ENCODE results near the gene SSC5D. TPM values are rescaled to one million over a fixed set of nuclear protein-coding genes. Genes with fewer than 3 reads are reported as not detected.

Gene SSC5D
- total and polyA plus RNA-seq, 2 experiments from 2014 or later = 0.60 to 0.89 TPM

GRCh38 chr19:55465460-55466240 is 22.6 kb upstream of the SSC5D start:
- Histone ChIP-seq H3K4me1 (ENCODE audit: low read depth) (no peaks in the 10 kb centered on the region), H3K9me3 (ENCODE audit: low read depth) (no peaks in the 10 kb centered on the region), H3K36me3 (no peaks in the 10 kb centered on the region), H3K27me3 (no peaks in the 10 kb centered on the region), H3K4me3 (no peak overlapping the region), H3K27ac (no peak overlapping the region)
- no peak for TF ChIP-seq CTCF (IDR thresholded peaks at IDR 0.05; ENCODE audit: low read depth, low read length)
- no peak for DNase-seq (ENCODE audit: low read depth in 1 of 2, low spot score in 1 of 2)

- Histone ChIP-seq H3K27ac (no peak overlapping the region), H3K27me3 (no peaks in the 10 kb centered on the region)
Measured at GRCh38 chr19:55466241-55466614, 22.0 kb upstream of the SSC5D start.

GRCh38 chr19:55467236-55468053 is 20.8 kb upstream of the SSC5D start:
- Histone ChIP-seq H3K27me3 (no peaks in the 10 kb centered on the region), H3K9me3 (ENCODE audit: low read depth) (no peaks in the 10 kb centered on the region), H3K36me3 (no peaks in the 10 kb centered on the region), H3K27ac (no peak overlapping the region), H3K4me3 (no peak overlapping the region), H3K4me1 (ENCODE audit: low read depth) (no peaks in the 10 kb centered on the region)
- DNase-seq (ENCODE audit: low read depth in 1 of 2, low spot score in 1 of 2) = peak; percentile 64 to 91
- TF ChIP-seq CTCF (IDR thresholded peaks at IDR 0.05; ENCODE audit: low read depth, low read length) = peak; percentile 99

More at GRCh38 chr19:55466241-55466614, 22.0 kb upstream of the SSC5D start:
- H3K4me1 ChIP-seq (ENCODE audit: low read depth) = no peaks in the 10 kb centered on the region
- DNase-seq (ENCODE audit: low read depth in 1 of 2, low spot score in 1 of 2) = no peak
- no peaks in the 10 kb centered on the region for H3K36me3 ChIP-seq
- no peak for TF ChIP-seq CTCF (IDR thresholded peaks at IDR 0.05; ENCODE audit: low read depth, low read length)
- H3K4me3 ChIP-seq = no peak overlapping the region
- no peaks in the 10 kb centered on the region for H3K9me3 ChIP-seq (ENCODE audit: low read depth)

- Histone ChIP-seq H3K9me3 (ENCODE audit: low read depth) (no peaks in the 10 kb centered on the region), H3K4me1 (ENCODE audit: low read depth) (no peaks in the 10 kb centered on the region), H3K27me3 (no peaks in the 10 kb centered on the region), H3K36me3 (no peaks in the 10 kb centered on the region), H3K27ac (no peak overlapping the region), H3K4me3 (no peak overlapping the region)
- DNase-seq (ENCODE audit: low read depth in 1 of 2, low spot score in 1 of 2) = no peak
- TF ChIP-seq CTCF (IDR thresholded peaks at IDR 0.05; ENCODE audit: low read depth, low read length) = no peak
Measured at GRCh38 chr19:55468054-55468393, 20.2 kb upstream of the SSC5D start.

GRCh38 chr19:55471266-55471665 is 17.0 kb upstream of the SSC5D start:
- Histone ChIP-seq H3K4me1 (ENCODE audit: low read depth) (no peaks in the 10 kb centered on the region), H3K9me3 (ENCODE audit: low read depth) (no peaks in the 10 kb centered on the region), H3K27me3 (no peaks in the 10 kb centered on the region), H3K4me3 (no peak overlapping the region), H3K27ac (no peak overlapping the region), H3K36me3 (no peaks in the 10 kb centered on the region)
- no peak for TF ChIP-seq CTCF (IDR thresholded peaks at IDR 0.05; ENCODE audit: low read depth, low read length)
- no peak for DNase-seq (ENCODE audit: low read depth in 1 of 2, low spot score in 1 of 2)

All from cardiac muscle cell (in vitro differentiated cells and primary cell).